ENCODE data around the gene HS6ST3. TPM values are rescaled to one million over a fixed set of nuclear protein-coding genes. Genes with fewer than 3 reads are reported as not detected.
"Not testable (repeated sequence)": the region's sequence is repeated elsewhere in the genome, so short reads cannot be mapped to it uniquely, and the experiment has no call there.

The HS6ST3 gene
- total RNA-seq = not detected

GRCh38 chr13:96089749-96090239 lies at the start of gene HS6ST3:
TSS of gene HS6ST3 (plus strand) at chr13:96090107.
- no peak for ATAC-seq
- Mint-ChIP-seq H3K4me1 (ENCODE audit: low read depth) (peaks cover 2% of the 10 kb centered on the region), H3K27me3 (peaks cover 45% of the 10 kb centered on the region), H3K9me3 (no peaks in the 10 kb centered on the region), H3K36me3 (ENCODE audit: low read depth) (no peaks in the 10 kb centered on the region), H3K27ac (no peak within 1 kb of the TSS), H3K4me3 (no peak within 1 kb of the TSS)
- intact Hi-C loops (cut with micrococcal nuclease) = no loop called here
- POLR2A ChIA-PET = no interaction called here
- TF ChIP-seq CTCF (IDR thresholded peaks at IDR 0.05) = no peak
- CTCF ChIA-PET = no interaction called here
- no peak for DNase-seq

- no peak for TF ChIP-seq CTCF (IDR thresholded peaks at IDR 0.05)
- Mint-ChIP-seq H3K27ac (no peak overlapping the region), H3K4me1 (ENCODE audit: low read depth) (no peaks in the 10 kb centered on the region), H3K36me3 (ENCODE audit: low read depth) (no peaks in the 10 kb centered on the region), H3K9me3 (peaks cover 4% of the 10 kb centered on the region), H3K27me3 (no peaks in the 10 kb centered on the region), H3K4me3 (no peak overlapping the region)
- ChIA-PET POLR2A (interaction anchor here (0.7 kb wide), 1 partner anchor 152 kb away, joined by 3 read pairs; no protein-coding TSS in a partner anchor), CTCF (no interaction called here)
- ATAC-seq (no peak), DNase-seq (no peak)
- intact Hi-C loops (cut with micrococcal nuclease) = no loop called here
Measured at GRCh38 chr13:96041326-96042110, 48.4 kb upstream of the HS6ST3 start.

- Mint-ChIP-seq H3K27ac (no peak overlapping the region), H3K4me1 (ENCODE audit: low read depth) (no peaks in the 10 kb centered on the region), H3K36me3 (ENCODE audit: low read depth) (no peaks in the 10 kb centered on the region), H3K27me3 (peaks cover 3% of the 10 kb centered on the region), H3K9me3 (peaks cover 4% of the 10 kb centered on the region), H3K4me3 (no peak overlapping the region)
- ATAC-seq = no peak
- DNase-seq = no peak
- POLR2A ChIA-PET = no interaction called here
- TF ChIP-seq CTCF (IDR thresholded peaks at IDR 0.05) = no peak
- CTCF ChIA-PET = no interaction called here
- intact Hi-C loops (cut with micrococcal nuclease) = no loop called here
Measured at GRCh38 chr13:96044238-96044637, 45.7 kb upstream of the HS6ST3 start.

GRCh38 chr13:96046449-96047126 lies 43.3 kb upstream of the HS6ST3 start:
- H3K9me3 Mint-ChIP-seq; H3K36me3 Mint-ChIP-seq (ENCODE audit: low read depth); H3K4me3 Mint-ChIP-seq; H3K27ac Mint-ChIP-seq; DNase-seq; intact Hi-C loops (cut with micrococcal nuclease); H3K4me1 Mint-ChIP-seq (ENCODE audit: low read depth); CTCF ChIA-PET; ATAC-seq; POLR2A ChIA-PET: not testable (repeated sequence)
- H3K27me3 Mint-ChIP-seq = peaks cover 11% of the 10 kb centered on the region

- H3K27ac Mint-ChIP-seq; DNase-seq; ATAC-seq; POLR2A ChIA-PET; intact Hi-C loops (cut with micrococcal nuclease); H3K36me3 Mint-ChIP-seq (ENCODE audit: low read depth); H3K4me1 Mint-ChIP-seq (ENCODE audit: low read depth); H3K4me3 Mint-ChIP-seq; H3K9me3 Mint-ChIP-seq; CTCF ChIA-PET: not testable (repeated sequence)
- H3K27me3 Mint-ChIP-seq = peaks cover 23% of the 10 kb centered on the region
Measured at GRCh38 chr13:96050955-96051354, 39.0 kb upstream of the HS6ST3 start.

- H3K4me1 Mint-ChIP-seq (ENCODE audit: low read depth); DNase-seq; ATAC-seq; H3K4me3 Mint-ChIP-seq; POLR2A ChIA-PET; H3K27ac Mint-ChIP-seq; CTCF ChIA-PET; intact Hi-C loops (cut with micrococcal nuclease); H3K36me3 Mint-ChIP-seq (ENCODE audit: low read depth); H3K9me3 Mint-ChIP-seq: not testable (repeated sequence)
- H3K27me3 Mint-ChIP-seq = peaks cover 23% of the 10 kb centered on the region
Measured at GRCh38 chr13:96051491-96051890, 38.4 kb upstream of the HS6ST3 start.

- H3K4me3 Mint-ChIP-seq; CTCF ChIA-PET; POLR2A ChIA-PET; ATAC-seq; H3K9me3 Mint-ChIP-seq; DNase-seq; H3K4me1 Mint-ChIP-seq (ENCODE audit: low read depth); H3K36me3 Mint-ChIP-seq (ENCODE audit: low read depth); intact Hi-C loops (cut with micrococcal nuclease); H3K27ac Mint-ChIP-seq: not testable (repeated sequence)
- H3K27me3 Mint-ChIP-seq = peaks cover 23% of the 10 kb centered on the region
Measured at GRCh38 chr13:96051946-96052345, 38.0 kb upstream of the HS6ST3 start.
